Stomach (tissue), 9 donors: ENCODE results near the gene MYO16. TPM values are rescaled to one million over a fixed set of nuclear protein-coding genes. Genes with fewer than 3 reads are reported as not detected.

Experiments used
- DNase-seq, 2 donors: peaks; one replicate each; pipeline versions ENCODE4 v3.0.0 to v3.0.0-alpha.2; 2013 to 2019
- H3K27ac ChIP-seq, 5 donors: fragments of 200-600 bp in 4 of 5; sonication (generic) in 4 of 5; one replicate each; pipeline ENCODE4 v1.5.1; 2013 to 2019; ENCODE audit warnings: mild to moderate bottlenecking in 1 of 5, moderate library complexity in 1 of 5
- H3K27me3 ChIP-seq, 3 donors: fragments of 200-600 bp; sonication (generic); one replicate each; pipeline ENCODE4 v1.5.1; 2017 to 2019; ENCODE audit warnings: mixed run types in 1 of 3
- H3K36me3 ChIP-seq, 4 donors: fragments of 200-600 bp; sonication (generic); 1 replicate in 3 of 4; 2 replicates in 1 of 4; pipeline ENCODE4 v1.5.1; 2016 to 2019
- H3K4me1 ChIP-seq, 4 donors: fragments of 200-600 bp; sonication (generic); one replicate each; pipeline ENCODE4 v1.5.1; 2016 to 2019
- H3K4me3 ChIP-seq, 4 donors: fragments of 200-600 bp; sonication (generic) in 3 of 4; one replicate each; pipeline ENCODE4 v1.5.1; 2016 to 2019; ENCODE audit warnings: mild to moderate bottlenecking in 1 of 4
- H3K9me3 ChIP-seq, 4 donors: fragments of 200-600 bp; sonication (generic); one replicate each; pipeline ENCODE4 v1.5.1; 2016 to 2019
- EP300 ChIP-seq: sonication (generic); formaldehyde crosslinking; IDR thresholded peaks from one replicate; pipeline ENCODE4 v1.6.1; 2017; ENCODE audit warnings: antibody characterized with exemption
- POLR2A ChIP-seq, 4 donors: fragments of 450-650 bp; IDR thresholded peaks; one replicate each; pipeline ENCODE4 v1.6.1; 2016; ENCODE audit warnings: antibody characterized with exemption in 4 of 4, control low read depth in 2 of 4, mild to moderate bottlenecking in 1 of 4, moderate library complexity in 1 of 4
- POLR2AphosphoS5 ChIP-seq, 3 donors: sonication (generic); formaldehyde crosslinking; IDR thresholded peaks; one replicate each; pipeline ENCODE4 v1.6.1; 2016; ENCODE audit warnings: antibody characterized with exemption in 3 of 3
- WGBS, 5 donors: extraction: QIAGEN DNeasy Blood & Tissue Kit in 3 of 5; methylation state at CpG; one replicate each; pipeline versions ENCODE4 v1.1.5 to v1.1.7; 2013 to 2018; 5-methylcytosine and 5-hydroxymethylcytosine counted together
- intact Hi-C: fragments of 100-400 bp; cut with DNase I; formaldehyde crosslinking; loops from one replicate; pipeline ENCODE4 v1.15.1; 2023; ENCODE audit warnings: low total_unique reads
- polyA plus RNA-seq, 3 donors: library from polyadenylated mRNA; stranded (reverse); fragments of 200-250 nt; gene quantifications; one replicate each; pipeline ENCODE4 v1.2.3, GENCODE V29; 2013
- total RNA-seq, 5 donors: library from RNA; depleted of rRNA; stranded (reverse); fragments of >200 nt; gene quantifications; one replicate each; pipeline versions ENCODE4 v1.1.0 to v1.2.3, GENCODE V29; 2014 to 2016
- TF ChIP-seq, protein P1 (sequence below), 7 experiments: fragments of 450-650 bp in 4 of 7; fragments of 200-600 bp in 3 of 7; sonication (generic) in 3 of 7; IDR thresholded peaks; one replicate each; pipeline ENCODE4 v1.5.1; 2016 to 2019; ENCODE audit warnings: antibody characterized with exemption in 7 of 7, control low read depth in 2 of 7, mild to moderate bottlenecking in 1 of 7
- donor health status: healthy with polysubstance abuse.
- donor health status: Bipolar disorder and iron deficiency.
- donor health status: healthy.

The MYO16 gene
- total and polyA plus RNA-seq, 8 donors = under 0.01 to 1.8 (median 0.15) TPM; not detected in 3

DNA sequence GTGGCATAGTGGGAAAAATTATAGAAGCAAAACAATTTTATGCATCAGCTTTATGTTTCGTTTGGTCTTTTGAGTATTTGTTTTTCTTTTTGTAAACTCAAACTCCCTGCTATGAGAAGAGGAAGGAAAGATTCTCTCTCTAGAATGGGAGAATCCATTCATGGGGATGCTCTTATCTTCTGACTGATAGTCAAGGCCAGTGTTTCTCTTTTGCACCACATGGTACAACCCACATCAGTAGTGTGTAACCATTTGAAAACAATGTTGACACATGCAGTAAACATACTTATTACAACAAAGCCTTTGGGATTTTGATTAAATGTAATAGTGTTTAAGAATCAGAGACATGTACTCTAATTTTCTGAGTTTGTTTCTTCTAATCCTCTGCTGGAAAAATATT lies 490.5 kb downstream of the MYO16 start:
- no peak for TF ChIP-seq POLR2A (IDR thresholded peaks at IDR 0.05)
- TF ChIP-seq, protein P1, sequence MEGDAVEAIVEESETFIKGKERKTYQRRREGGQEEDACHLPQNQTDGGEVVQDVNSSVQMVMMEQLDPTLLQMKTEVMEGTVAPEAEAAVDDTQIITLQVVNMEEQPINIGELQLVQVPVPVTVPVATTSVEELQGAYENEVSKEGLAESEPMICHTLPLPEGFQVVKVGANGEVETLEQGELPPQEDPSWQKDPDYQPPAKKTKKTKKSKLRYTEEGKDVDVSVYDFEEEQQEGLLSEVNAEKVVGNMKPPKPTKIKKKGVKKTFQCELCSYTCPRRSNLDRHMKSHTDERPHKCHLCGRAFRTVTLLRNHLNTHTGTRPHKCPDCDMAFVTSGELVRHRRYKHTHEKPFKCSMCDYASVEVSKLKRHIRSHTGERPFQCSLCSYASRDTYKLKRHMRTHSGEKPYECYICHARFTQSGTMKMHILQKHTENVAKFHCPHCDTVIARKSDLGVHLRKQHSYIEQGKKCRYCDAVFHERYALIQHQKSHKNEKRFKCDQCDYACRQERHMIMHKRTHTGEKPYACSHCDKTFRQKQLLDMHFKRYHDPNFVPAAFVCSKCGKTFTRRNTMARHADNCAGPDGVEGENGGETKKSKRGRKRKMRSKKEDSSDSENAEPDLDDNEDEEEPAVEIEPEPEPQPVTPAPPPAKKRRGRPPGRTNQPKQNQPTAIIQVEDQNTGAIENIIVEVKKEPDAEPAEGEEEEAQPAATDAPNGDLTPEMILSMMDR (IDR thresholded peaks at IDR 0.05) = no peak
- no peak for TF ChIP-seq POLR2AphosphoS5 (IDR thresholded peaks at IDR 0.05)
- TF ChIP-seq EP300 = no peak
- WGBS, 5 donors = 21 to 63% (median 50%) methylated on average over 1 of the region's 1 CpG
- no peaks in the 10 kb centered on the region for H3K9me3 ChIP-seq

DNA sequence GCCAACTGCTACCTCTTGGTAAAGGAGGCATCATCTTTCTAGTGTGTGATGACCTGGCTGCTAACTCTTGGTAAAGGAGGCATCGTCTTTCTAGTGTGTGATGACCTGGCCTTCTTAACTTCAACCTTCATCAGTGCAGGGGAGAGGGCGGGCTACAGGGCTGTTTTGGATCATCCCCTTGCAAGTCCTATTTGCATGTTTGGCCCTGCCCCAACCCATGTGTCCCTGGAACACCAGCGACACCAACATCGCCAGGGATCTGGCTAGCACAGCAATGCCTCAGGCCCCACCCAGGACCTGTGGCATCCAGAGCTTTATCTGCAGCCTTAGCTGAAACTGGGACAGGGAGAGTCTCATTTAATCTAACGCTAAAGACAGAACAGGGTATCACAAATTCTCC lies 492.4 kb downstream of the MYO16 start:
- Histone ChIP-seq H3K4me3 (no peak overlapping the region), H3K4me1 (no peaks in the 10 kb centered on the region), H3K9me3 (no peaks in the 10 kb centered on the region), H3K27me3 (no peaks in the 10 kb centered on the region), H3K27ac (no peak overlapping the region), H3K36me3 (no peaks in the 10 kb centered on the region)
- TF ChIP-seq POLR2A (IDR thresholded peaks at IDR 0.05) (no peak), EP300 (no peak), POLR2AphosphoS5 (IDR thresholded peaks at IDR 0.05) (no peak)
- TF ChIP-seq, protein P1 (IDR thresholded peaks at IDR 0.05) = no peak
- intact Hi-C loops = no loop called here
- 87 to 93% (median 89%) methylated on average over 5 of the region's 5 CpGs for WGBS, 5 donors
- no peak for DNase-seq

More for the DNA sequence above, 490.5 kb downstream of the MYO16 start:
- DNase-seq = peak in 1 of 2 donors; percentile 39
- no peaks in the 10 kb centered on the region for H3K27me3 ChIP-seq
- no peak overlapping the region for H3K27ac ChIP-seq
- no peaks in the 10 kb centered on the region for H3K4me1 ChIP-seq
- no peak overlapping the region for H3K4me3 ChIP-seq
- intact Hi-C loops = no loop called here
- no peaks in the 10 kb centered on the region for H3K36me3 ChIP-seq

DNA sequence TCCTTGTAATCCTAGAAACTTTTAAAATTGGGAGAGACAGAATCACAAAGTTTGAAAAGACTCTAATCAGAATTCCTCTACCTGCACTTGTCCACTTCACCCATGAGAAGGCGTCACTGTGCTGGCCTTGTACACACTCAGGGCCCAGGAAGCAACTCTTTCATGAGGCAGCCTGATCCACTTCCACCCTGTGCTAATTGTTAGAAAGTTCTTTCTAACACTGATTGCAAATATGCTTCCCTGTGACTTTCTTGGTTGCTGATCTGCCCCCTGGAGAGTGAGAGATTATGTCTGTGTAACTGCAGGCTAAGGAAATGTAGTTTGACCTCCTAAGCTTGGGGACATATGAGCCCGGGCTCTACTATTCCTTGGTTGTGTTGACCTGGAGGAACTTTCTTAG lies 494.6 kb downstream of the MYO16 start:
- intact Hi-C loops = no loop called here
- Histone ChIP-seq H3K27me3 (no peaks in the 10 kb centered on the region), H3K4me1 (no peaks in the 10 kb centered on the region), H3K4me3 (no peak overlapping the region), H3K27ac (no peak overlapping the region), H3K9me3 (no peaks in the 10 kb centered on the region), H3K36me3 (no peaks in the 10 kb centered on the region)
- no peak for TF ChIP-seq POLR2AphosphoS5 (IDR thresholded peaks at IDR 0.05)
- TF ChIP-seq POLR2A (IDR thresholded peaks at IDR 0.05) = no peak
- TF ChIP-seq EP300 = no peak
- TF ChIP-seq, protein P1 (IDR thresholded peaks at IDR 0.05) = no peak
- 64 to 78% (median 69%) methylated on average over 2 of the region's 2 CpGs for WGBS, 5 donors
- no peak for DNase-seq

DNA sequence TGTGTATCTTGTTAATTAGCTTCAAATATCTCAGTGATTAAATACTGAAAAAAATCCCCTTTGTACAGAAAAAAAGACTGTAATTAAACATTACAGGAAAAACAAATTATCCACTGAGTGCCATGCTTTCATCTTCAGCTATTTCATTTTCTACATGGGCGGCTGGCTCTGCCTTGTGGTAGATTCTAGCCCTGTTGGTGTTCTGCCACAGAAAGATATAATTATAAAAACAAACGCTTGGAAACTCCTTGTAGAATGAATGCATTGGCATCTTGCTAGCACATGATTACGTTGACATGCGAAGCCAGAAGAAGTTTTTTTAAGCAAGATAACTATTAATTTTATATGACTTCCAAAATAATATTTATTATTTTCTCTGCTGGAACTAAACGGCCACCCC lies 496.8 kb downstream of the MYO16 start:
- H3K27ac ChIP-seq = no peak overlapping the region
- no peaks in the 10 kb centered on the region for H3K4me1 ChIP-seq
- H3K4me3 ChIP-seq = no peak overlapping the region
- DNase-seq = no peak
- H3K27me3 ChIP-seq = no peaks in the 10 kb centered on the region
- intact Hi-C loops = no loop called here
- WGBS, 5 donors = 70 to 81% (median 80%) methylated on average over 5 of the region's 5 CpGs
- H3K9me3 ChIP-seq = no peaks in the 10 kb centered on the region
- no peaks in the 10 kb centered on the region for H3K36me3 ChIP-seq
- no peak for TF ChIP-seq POLR2AphosphoS5 (IDR thresholded peaks at IDR 0.05)
- TF ChIP-seq EP300 = no peak
- TF ChIP-seq, protein P1 (IDR thresholded peaks at IDR 0.05) = no peak
- TF ChIP-seq POLR2A (IDR thresholded peaks at IDR 0.05) = no peak
